A549 (cell line): ENCODE results near the gene KAT7. TPM values are rescaled to one million over a fixed set of nuclear protein-coding genes. Genes with fewer than 3 reads are reported as not detected.

Experiments used
- ATAC-seq, 2 experiments: fragments of 200-7000 bp in 1 of 2; fragments of >200 bp in 1 of 2; cut with Nextera tagmentation in 1 of 2; cut with Tn5 transposase in 1 of 2; 3 replicates each; pipeline versions ENCODE4 v1.8.0 to v1.9.1; 2018 to 2020; ENCODE audit warnings: mild to moderate bottlenecking in 1 of 2, moderate library complexity in 1 of 2
- CTCF ChIA-PET: fragments of 300-600 bp; sonication (Branson Sonifier 250); formaldehyde crosslinking; extraction: SDS; loops from one replicate; lab custom pipeline; 2021; ENCODE audit warnings: antibody characterized with exemption, inconsistent platforms; lab: Yijun Ruan, JAX
- POLR2A ChIA-PET: fragments of 350-600 bp; formaldehyde crosslinking; extraction: SDS; loops from one replicate; lab custom pipeline; 2021; ENCODE audit warnings: antibody characterized with exemption, inconsistent platforms; lab: Yijun Ruan, JAX
- DNase-seq, 2 experiments: peaks; one replicate each; pipeline versions ENCODE4 v3.0.0 to v3.0.0-alpha.2; 2011 to 2016; ENCODE audit warnings: low read depth in 1 of 2, low spot score in 1 of 2
- FAIRE-seq: peaks from 2 replicates; lab custom pipeline; 2011; peaks lifted over from hg19 to GRCh38; lab: Jason Lieb, UNC
- H3K27ac ChIP-seq, 2 experiments: fragments of >200 bp; sonication (Bioruptor Twin); formaldehyde crosslinking; 3 replicates each; pipeline ENCODE4 v1.5.1; 2016 to 2017
- H3K4me1 ChIP-seq: fragments of >200 bp; sonication (Bioruptor Twin); formaldehyde crosslinking; 3 replicates; pipeline ENCODE4 v1.6.1; 2016
- H3K4me2 ChIP-seq: fragments of >200 bp; sonication (Bioruptor Twin); formaldehyde crosslinking; 3 replicates; pipeline ENCODE4 v1.6.1; 2016
- H3K4me3 ChIP-seq: fragments of >200 bp; sonication (Bioruptor Twin); formaldehyde crosslinking; 3 replicates; pipeline ENCODE4 v1.5.1; 2016
- H3K9me3 ChIP-seq: fragments of >200 bp; sonication (Bioruptor Twin); formaldehyde crosslinking; 3 replicates; pipeline ENCODE4 v1.6.1; 2016
- CBX2 ChIP-seq: fragments of 200-600 bp; sonication (generic); IDR thresholded peaks from 2 replicates; pipeline ENCODE4 v1.6.1; 2016; ENCODE audit warnings: low read depth, mild to moderate bottlenecking, borderline replicate concordance
- CBX8 ChIP-seq: fragments of 200-600 bp; sonication (generic); IDR thresholded peaks from 2 replicates; pipeline ENCODE4 v1.6.1; 2016
- CHD4 ChIP-seq: fragments of 200-600 bp; sonication (generic); IDR thresholded peaks from 2 replicates; pipeline ENCODE4 v1.6.1; 2016; ENCODE audit warnings: antibody characterized with exemption, mild to moderate bottlenecking, borderline replicate concordance
- EHMT2 ChIP-seq: fragments of 200-600 bp; sonication (generic); IDR thresholded peaks from 2 replicates; pipeline ENCODE4 v1.6.1; 2016; ENCODE audit warnings: antibody characterized with exemption, low read depth, mild to moderate bottlenecking, moderate library complexity
- ELK1 ChIP-seq: fragments of 150-350 bp; IDR thresholded peaks from 2 replicates; pipeline ENCODE4 v1.6.1; 2014; ENCODE audit warnings: low read depth, mild to moderate bottlenecking, low read length
- FOSB ChIP-seq: fragments of 250-450 bp; sonication (Bioruptor Pico); IDR thresholded peaks from 2 replicates; pipeline ENCODE4 v1.5.0; 2020; ENCODE audit warnings: mild to moderate bottlenecking, moderate library complexity
- HEYL ChIP-seq: fragments of 250-450 bp; sonication (Bioruptor Pico); IDR thresholded peaks from 2 replicates; pipeline ENCODE4 v1.8.0; 2021; ENCODE audit warnings: mild to moderate bottlenecking, moderate library complexity
- HOXB13 ChIP-seq: fragments of 250-450 bp; sonication (Bioruptor Pico); IDR thresholded peaks from 2 replicates; pipeline ENCODE4 v1.5.0; 2020; ENCODE audit warnings: low read depth, mild to moderate bottlenecking, moderate library complexity
- KDM5A ChIP-seq: fragments of 200-600 bp; sonication (generic); IDR thresholded peaks from 2 replicates; pipeline ENCODE4 v1.6.1; 2016; ENCODE audit warnings: antibody characterized with exemption, mild to moderate bottlenecking
- MAFK ChIP-seq: fragments of 450-650 bp; IDR thresholded peaks from 2 replicates; pipeline ENCODE4 v1.6.1; 2014; ENCODE audit not compliant: partially characterized antibody
- NFE2L2 ChIP-seq: fragments of 150-350 bp; conservative IDR thresholded peaks from 2 replicates; pipeline ENCODE4 v1.6.1; 2014; ENCODE audit warnings: low read length
- NPAS2 ChIP-seq: fragments of 250-450 bp; sonication (Bioruptor Pico); IDR thresholded peaks from 2 replicates; pipeline ENCODE4 v1.8.0; 2022; ENCODE audit warnings: mild to moderate bottlenecking, moderate library complexity, borderline replicate concordance
- NR3C1 ChIP-seq: fragments of >200 bp; sonication (Bioruptor Twin); formaldehyde crosslinking; IDR thresholded peaks from 3 replicates; pipeline ENCODE4 v1.6.1; 2017
- POLR2A ChIP-seq: IDR thresholded peaks from 2 replicates; pipeline ENCODE4 v1.6.1; 2012; ENCODE audit warnings: mild to moderate bottlenecking, low read length
- RARB ChIP-seq: fragments of 250-450 bp; sonication (Bioruptor Pico); IDR thresholded peaks from 2 replicates; pipeline ENCODE4 v1.8.0; 2021; ENCODE audit warnings: mild to moderate bottlenecking, moderate library complexity
- RFX5 ChIP-seq: fragments of 450-650 bp; IDR thresholded peaks from 2 replicates; pipeline ENCODE4 v1.7.1; 2014; ENCODE audit warnings: antibody characterized with exemption, mild to moderate bottlenecking, moderate library complexity
- WGBS: methylation state at CpG from one replicate; pipeline ENCODE4 v1.1.6; 2017; ENCODE audit errors: missing lambda C conversion rate; 5-methylcytosine and 5-hydroxymethylcytosine counted together
- polyA plus RNA-seq, 4 experiments: library from polyadenylated mRNA; depleted of rRNA in 3 of 4; stranded (reverse); fragments of >200 nt; fragmentation: RNase III in 1 of 4; extraction: RNeasy Plus Mini Kit Qiagen cat#74134 plus additional on column Dnase treatment in 1 of 4; gene quantifications; 2 replicates in 3 of 4; 3 replicates in 1 of 4; pipeline ENCODE4 v1.2.3, GENCODE V29; 2011 to 2017
- TF ChIP-seq, protein P1 (sequence below): fragments of 250-450 bp; sonication (Bioruptor Pico); IDR thresholded peaks from 2 replicates; pipeline ENCODE4 v1.5.0; 2020; ENCODE audit warnings: low read depth, mild to moderate bottlenecking, moderate library complexity
- TF ChIP-seq, protein P2 (sequence below): fragments of >200 bp; sonication (Bioruptor Twin); formaldehyde crosslinking; IDR thresholded peaks from 3 replicates; pipeline ENCODE4 v1.5.1; 2016
- TF ChIP-seq, protein P3 (sequence below): fragments of 450-650 bp; IDR thresholded peaks from 2 replicates; pipeline ENCODE4 v1.6.1; 2014; ENCODE audit warnings: antibody characterized with exemption
- TF ChIP-seq, protein P4 (sequence below): fragments of >200 bp; sonication (Bioruptor Twin); formaldehyde crosslinking; IDR thresholded peaks from 2 replicates; pipeline ENCODE4 v1.6.1; 2016

Gene KAT7
- polyA plus RNA-seq, 2 of the 4 experiments (the other 2 are of a cell fraction) = 33.2 to 48.7 TPM

- CTCF ChIA-PET = interaction anchor here (1.1 to 34.2 kb wide), 6 partner anchors 10 to 280 kb away, joined by 3 to 1602 read pairs (median 7); partner anchors contain the start of genes DLX3 and DLX4
- ATAC-seq (no peak), DNase-seq (no peak), FAIRE-seq (no peak)
- Histone ChIP-seq H3K9me3 (no peaks in the 10 kb centered on the region), H3K4me2 (no peak within 1 kb of the TSS), H3K4me1 (peaks cover 3% of the 10 kb centered on the region; the same call in 1 of the 3 replicates), H3K4me3 (no peak within 1 kb of the TSS), H3K27ac (no peak within 1 kb of the TSS)
- POLR2A ChIA-PET = no interaction called here
- no peak for TF ChIP-seq FOSB (CRISPR knock-in tag)
- TF ChIP-seq NR3C1 = no peak
- TF ChIP-seq ELK1 = no peak
- TF ChIP-seq MAFK = no peak
- TF ChIP-seq CBX2 = no peak
- TF ChIP-seq POLR2A = no peak
- TF ChIP-seq, protein P1, sequence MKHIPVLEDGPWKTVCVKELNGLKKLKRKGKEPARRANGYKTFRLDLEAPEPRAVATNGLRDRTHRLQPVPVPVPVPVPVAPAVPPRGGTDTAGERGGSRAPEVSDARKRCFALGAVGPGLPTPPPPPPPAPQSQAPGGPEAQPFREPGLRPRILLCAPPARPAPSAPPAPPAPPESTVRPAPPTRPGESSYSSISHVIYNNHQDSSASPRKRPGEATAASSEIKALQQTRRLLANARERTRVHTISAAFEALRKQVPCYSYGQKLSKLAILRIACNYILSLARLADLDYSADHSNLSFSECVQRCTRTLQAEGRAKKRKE (CRISPR knock-in tag) = no peak
- TF ChIP-seq, protein P2, sequence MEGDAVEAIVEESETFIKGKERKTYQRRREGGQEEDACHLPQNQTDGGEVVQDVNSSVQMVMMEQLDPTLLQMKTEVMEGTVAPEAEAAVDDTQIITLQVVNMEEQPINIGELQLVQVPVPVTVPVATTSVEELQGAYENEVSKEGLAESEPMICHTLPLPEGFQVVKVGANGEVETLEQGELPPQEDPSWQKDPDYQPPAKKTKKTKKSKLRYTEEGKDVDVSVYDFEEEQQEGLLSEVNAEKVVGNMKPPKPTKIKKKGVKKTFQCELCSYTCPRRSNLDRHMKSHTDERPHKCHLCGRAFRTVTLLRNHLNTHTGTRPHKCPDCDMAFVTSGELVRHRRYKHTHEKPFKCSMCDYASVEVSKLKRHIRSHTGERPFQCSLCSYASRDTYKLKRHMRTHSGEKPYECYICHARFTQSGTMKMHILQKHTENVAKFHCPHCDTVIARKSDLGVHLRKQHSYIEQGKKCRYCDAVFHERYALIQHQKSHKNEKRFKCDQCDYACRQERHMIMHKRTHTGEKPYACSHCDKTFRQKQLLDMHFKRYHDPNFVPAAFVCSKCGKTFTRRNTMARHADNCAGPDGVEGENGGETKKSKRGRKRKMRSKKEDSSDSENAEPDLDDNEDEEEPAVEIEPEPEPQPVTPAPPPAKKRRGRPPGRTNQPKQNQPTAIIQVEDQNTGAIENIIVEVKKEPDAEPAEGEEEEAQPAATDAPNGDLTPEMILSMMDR = no peak
- TF ChIP-seq KDM5A = no peak
- TF ChIP-seq HEYL (CRISPR knock-in tag) = no peak
- no peak for TF ChIP-seq NPAS2 (CRISPR knock-in tag)
- TF ChIP-seq RARB (CRISPR knock-in tag) = no peak
- TF ChIP-seq HOXB13 (CRISPR knock-in tag) = no peak
- no peak for TF ChIP-seq CBX8
Observed at GRCh38 chr17:49848019-49848473, 59.6 kb downstream of the KAT7 start, which contains the start of gene TAC4. TAC4 (minus strand) TSS chr17:49848069; CDS start chr17:49848017, 52 bp downstream.

DNA sequence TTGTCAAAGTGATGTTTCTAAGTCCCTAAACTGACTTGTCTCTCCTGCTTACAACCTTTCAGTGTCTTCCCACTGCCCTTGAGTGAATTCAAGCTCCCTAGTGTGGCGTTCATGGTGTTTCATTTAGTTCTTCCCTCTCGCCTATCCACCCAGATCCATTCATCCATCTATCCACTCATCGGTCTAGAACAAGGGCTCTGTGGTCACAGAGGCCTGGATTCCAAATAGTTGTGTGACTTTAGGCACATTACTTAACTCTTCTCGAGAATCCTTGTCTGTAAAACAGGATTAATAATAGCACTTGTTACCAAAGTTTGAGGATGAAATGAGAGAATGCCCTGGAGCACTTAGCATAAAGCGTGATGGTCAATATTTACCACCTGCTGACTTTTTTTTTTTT is 60.3 kb downstream of the KAT7 start:
- ChIA-PET POLR2A (no interaction called here), CTCF (interaction anchor here (0.8 to 34.2 kb wide), 6 partner anchors 11 to 281 kb away, joined by 3 to 1602 read pairs (median 8); partner anchors contain the start of genes DLX3 and DLX4)
- no peaks in the 10 kb centered on the region for H3K9me3 ChIP-seq
- WGBS = 85% methylated on average over 5 of the region's 5 CpGs
- H3K4me1 ChIP-seq = peaks cover 3% of the 10 kb centered on the region; the same call in 1 of the 3 replicates
- FAIRE-seq (no peak), ATAC-seq (no peak)
- H3K27ac ChIP-seq = no peak overlapping the region
- H3K4me3 ChIP-seq = no peak overlapping the region
- TF ChIP-seq RFX5 = no peak
- TF ChIP-seq, protein P3, sequence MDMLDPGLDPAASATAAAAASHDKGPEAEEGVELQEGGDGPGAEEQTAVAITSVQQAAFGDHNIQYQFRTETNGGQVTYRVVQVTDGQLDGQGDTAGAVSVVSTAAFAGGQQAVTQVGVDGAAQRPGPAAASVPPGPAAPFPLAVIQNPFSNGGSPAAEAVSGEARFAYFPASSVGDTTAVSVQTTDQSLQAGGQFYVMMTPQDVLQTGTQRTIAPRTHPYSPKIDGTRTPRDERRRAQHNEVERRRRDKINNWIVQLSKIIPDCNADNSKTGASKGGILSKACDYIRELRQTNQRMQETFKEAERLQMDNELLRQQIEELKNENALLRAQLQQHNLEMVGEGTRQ = no peak
- TF ChIP-seq, protein P4, sequence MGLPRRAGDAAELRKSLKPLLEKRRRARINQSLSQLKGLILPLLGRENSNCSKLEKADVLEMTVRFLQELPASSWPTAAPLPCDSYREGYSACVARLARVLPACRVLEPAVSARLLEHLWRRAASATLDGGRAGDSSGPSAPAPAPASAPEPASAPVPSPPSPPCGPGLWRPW = no peak
- TF ChIP-seq EHMT2 = no peak
- no peak for TF ChIP-seq CHD4
- TF ChIP-seq NR3C1 = no peak
- no peak for TF ChIP-seq NFE2L2
- no peak for TF ChIP-seq POLR2A
- TF ChIP-seq, all 56 proteins: peak for 0
- no peak for DNase-seq
- H3K4me2 ChIP-seq = no peak overlapping the region
